GM18951 (cell line): ENCODE data around the gene IFIT1B.
"Not testable (repeated sequence)": the region's sequence is repeated elsewhere in the genome, so short reads cannot be mapped to it uniquely, and the experiment has no call there.

ENCODE experiments used
- POLR2A ChIP-seq: IDR thresholded peaks from 4 replicates; pipeline ENCODE4 v1.6.1; 2011; ENCODE audit warnings: mild to moderate bottlenecking; ENCODE audit not compliant: insufficient read length, insufficient read depth; ENCODE audit errors: extremely low read depth
- in situ Hi-C: fragments of 300-500 bp; cut with MboI; formaldehyde crosslinking; loops from one replicate; pipeline ENCODE4 v1.12.0; 2022; ENCODE audit warnings: low sequenced_read_pairs, mixed read lengths, inconsistent platforms; ENCODE audit not compliant: unreplicated experiment

Gene IFIT1B

DNA sequence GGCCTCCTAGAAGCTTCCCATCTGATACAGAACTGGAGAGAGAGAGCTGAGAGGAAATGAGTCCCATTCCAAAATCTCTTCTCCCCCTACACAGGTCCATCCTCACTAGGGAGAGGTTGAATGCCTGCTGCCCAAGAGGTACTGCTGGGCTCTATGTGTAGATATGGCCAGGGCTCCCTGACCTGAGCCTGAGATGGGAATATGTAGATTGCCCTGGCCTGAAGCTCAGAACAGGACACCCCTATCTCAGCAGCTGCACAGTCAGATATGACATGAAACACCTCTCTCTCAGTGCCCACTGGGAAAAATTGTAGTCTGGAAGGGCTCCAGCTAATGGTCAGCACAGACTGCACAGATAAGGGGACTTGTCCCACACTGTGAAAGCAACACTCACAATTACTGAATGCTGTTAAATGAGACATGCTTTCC is 3.1 kb upstream of the IFIT1B start:
- in situ Hi-C loops = no loop called here
- no peak for TF ChIP-seq POLR2A

- in situ Hi-C loops = no loop called here
- TF ChIP-seq POLR2A = no peak
Observed at GRCh38 chr10:89379103-89379502, 1.2 kb downstream of the IFIT1B start.

DNA sequence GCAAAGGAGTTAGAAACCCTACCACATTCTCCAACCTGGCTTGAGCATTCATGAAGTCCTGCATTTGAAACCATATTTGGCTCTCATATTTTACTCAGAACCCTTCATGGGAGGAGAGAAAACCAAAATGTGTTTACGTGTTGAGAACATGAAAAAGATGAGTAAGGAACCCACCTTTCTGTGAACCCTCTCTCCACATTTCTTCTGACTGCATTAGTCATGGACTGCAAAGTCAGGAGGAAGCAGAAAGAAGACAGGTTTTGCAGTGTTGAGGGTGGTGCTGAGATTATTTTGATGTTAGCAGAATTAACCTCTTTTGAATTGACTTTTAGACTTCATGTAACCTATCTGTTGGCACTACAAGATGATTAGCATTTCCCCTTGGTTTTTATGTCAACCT is 4.9 kb downstream of the IFIT1B start:
- in situ Hi-C loops = no loop called here
- no peak for TF ChIP-seq POLR2A

DNA sequence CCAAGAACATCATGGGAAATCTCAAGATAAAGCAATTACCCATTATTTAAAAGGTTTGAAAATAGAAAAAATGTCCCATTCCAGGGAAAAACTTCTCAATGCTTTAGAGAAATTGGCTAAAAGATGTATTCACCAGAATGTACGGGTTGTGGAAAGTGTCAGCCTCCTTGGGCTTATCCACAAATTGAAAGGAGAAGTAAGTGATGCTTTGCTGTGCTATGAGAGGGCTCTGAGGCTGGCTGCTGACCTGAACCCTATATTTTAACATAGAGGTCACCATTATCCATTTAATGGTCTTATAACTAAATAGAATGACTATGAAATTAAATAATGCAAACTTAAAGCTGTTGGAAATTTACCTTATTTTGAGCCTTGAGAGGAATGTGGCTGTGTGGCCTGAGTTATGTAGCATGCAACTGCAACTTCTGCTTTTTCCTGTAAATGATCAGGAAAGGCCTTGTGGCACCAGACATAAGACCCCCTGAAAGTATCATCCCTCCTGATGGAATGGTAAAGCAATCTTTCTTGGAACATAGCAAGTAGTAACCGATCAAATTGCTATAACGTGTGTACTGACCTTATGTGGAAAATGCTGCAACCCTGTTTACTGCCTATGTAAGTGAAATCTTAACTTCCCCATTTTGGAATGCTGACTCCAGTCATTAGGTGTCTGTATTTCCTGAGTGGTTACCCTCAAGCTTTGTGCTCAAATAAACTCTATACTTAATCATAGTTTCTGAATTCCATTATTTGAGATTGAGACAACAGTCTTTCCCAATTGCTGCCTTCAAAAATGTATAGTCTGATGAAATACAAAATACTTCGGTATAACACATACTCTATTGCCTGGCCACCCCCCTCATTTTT is 6.9 kb downstream of the IFIT1B start:
- TF ChIP-seq POLR2A = no peak
- in situ Hi-C loops = no loop called here

DNA sequence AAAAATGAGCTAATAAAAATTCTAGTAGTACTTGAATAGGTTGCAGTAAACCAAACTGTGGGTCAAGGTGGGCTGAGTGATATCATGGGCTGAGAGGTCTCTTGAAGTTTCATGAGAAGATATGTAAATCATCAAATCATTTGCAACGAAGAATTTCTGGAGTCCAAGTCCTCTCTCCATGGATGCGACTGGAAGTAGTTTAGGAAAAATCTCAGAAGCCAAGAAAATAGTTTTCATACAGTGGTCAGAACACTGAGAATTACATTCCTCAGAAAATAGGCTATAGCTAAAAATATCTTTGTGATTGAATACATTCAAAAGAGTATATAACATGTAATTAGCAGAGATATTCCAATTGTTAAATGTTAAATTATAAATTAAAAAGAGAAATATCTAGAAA is 10.9 kb downstream of the IFIT1B start:
- no peak for TF ChIP-seq POLR2A
- in situ Hi-C loops = no loop called here

- in situ Hi-C loops = no loop called here
- TF ChIP-seq POLR2A = no peak
Observed at GRCh38 chr10:89389254-89389653, 11.4 kb downstream of the IFIT1B start.

- in situ Hi-C loops = no loop called here
- TF ChIP-seq POLR2A = no peak
Observed at GRCh38 chr10:89390476-89391225, 12.8 kb downstream of the IFIT1B start.

- in situ Hi-C loops = not testable (repeated sequence)
Observed at GRCh38 chr10:89391226-89391576, 13.3 kb downstream of the IFIT1B start.

DNA sequence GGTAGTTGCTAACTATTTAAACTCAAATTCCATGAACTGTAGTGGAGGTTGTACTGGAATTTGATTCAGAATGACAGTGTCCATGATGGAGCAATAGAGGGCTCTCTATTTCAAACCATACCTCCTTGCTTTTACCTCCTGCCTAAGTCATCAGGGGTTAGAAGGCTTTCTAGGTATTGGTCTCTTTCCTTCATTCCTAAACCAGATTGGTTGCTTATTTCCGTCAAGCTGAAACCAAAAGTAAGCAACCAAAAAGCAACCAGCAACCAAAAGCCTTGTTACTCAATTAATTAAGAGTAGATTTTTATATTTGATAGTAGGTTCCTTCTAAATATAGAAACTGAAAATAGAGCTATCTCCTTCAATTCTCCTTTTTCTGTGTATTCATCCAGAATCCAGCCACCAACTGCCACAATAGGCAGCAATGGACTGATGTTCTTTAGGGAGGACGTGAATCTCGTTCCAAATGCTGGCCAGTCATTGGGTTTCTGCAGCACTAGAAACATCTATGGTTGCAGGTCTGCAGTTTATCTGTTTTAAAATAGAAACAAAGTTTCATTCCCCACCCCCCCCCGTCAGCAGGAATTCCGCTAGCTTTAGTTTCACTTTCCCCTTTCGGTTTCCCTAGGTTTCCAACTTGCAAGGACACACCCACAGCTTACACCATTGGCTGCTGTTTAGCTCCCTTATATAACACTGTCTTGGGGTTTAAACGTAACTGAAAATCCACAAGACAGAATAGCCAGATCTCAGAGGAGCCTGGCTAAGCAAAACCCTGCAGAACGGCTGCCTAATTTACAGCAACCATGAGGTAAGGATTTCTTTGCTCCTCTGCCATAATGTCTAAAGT is 14.3 kb downstream of the IFIT1B start, which contains the start of gene IFIT1:
Gene IFIT1, plus strand, starts transcription at position 717 of the 850 bp plus-strand sequence. Its CDS starts 90 bp downstream, at position 807.
- TF ChIP-seq POLR2A = peak; percentile 58
- in situ Hi-C loops = no loop called here

- TF ChIP-seq POLR2A = no peak
- in situ Hi-C loops = no loop called here
Observed at GRCh38 chr10:89392974-89393373, 15.1 kb downstream of the IFIT1B start.

DNA sequence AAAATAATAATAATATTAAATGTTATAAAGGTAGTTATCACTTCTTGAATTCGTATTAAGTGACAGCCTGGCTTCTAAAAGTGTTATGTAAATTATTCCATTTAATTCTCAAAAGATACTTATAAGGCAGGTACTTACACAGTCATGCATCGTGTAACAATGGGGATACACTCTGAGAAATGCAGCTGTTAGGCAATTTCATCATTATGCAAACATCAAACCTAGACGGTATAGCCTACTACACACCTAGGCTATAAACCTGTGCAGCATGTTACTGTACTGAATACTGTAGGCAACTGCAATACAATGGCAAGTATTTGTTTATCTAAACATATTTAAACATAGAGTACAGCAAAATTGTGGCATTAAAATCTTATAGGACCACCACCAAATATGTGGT is 16.0 kb downstream of the IFIT1B start:
- in situ Hi-C loops = no loop called here
- TF ChIP-seq POLR2A = no peak

- in situ Hi-C loops = no loop called here
- no peak for TF ChIP-seq POLR2A
Observed at GRCh38 chr10:89395141-89395540, 17.3 kb downstream of the IFIT1B start.

- TF ChIP-seq POLR2A = no peak
- in situ Hi-C loops = no loop called here
Observed at GRCh38 chr10:89398003-89398749, 20.3 kb downstream of the IFIT1B start.

DNA sequence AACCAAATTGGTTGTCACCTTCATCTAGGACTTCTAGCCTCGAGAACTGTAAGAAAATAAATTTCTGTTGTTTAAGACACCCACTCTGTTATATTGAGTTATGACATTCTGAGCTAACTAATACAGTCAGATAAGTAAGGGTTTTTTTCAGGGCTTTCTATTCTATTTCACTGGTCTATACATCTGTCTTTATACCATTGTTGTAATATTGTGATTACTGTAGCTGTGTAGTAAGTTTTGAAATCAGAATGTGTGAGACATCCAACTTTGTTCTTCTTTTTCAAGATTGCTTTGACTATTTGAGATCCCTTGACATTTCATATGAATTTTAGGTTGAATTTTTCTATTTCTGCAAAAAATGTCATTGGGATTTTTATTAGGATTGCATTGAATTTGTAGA is 22.1 kb downstream of the IFIT1B start:
- no peak for TF ChIP-seq POLR2A
- in situ Hi-C loops = no loop called here
